Skeletal muscle tissue (tissue), 4 donors: ENCODE results near the gene TTBK2. TPM values are rescaled to one million over a fixed set of nuclear protein-coding genes. Genes with fewer than 3 reads are reported as not detected.
"Not testable (repeated sequence)": the region's sequence is repeated elsewhere in the genome, so short reads cannot be mapped to it uniquely, and the experiment has no call there.

ENCODE experiments used
- H3K27ac ChIP-seq: one replicate; pipeline ENCODE4 v1.7.0; 2013; ENCODE audit warnings: mild to moderate bottlenecking, low read depth, low read length, inconsistent platforms
- H3K27me3 ChIP-seq, 3 donors: one replicate each; pipeline ENCODE4 v1.7.0; 2013; ENCODE audit warnings: low read length in 3 of 3; ENCODE audit not compliant: control insufficient read depth in 3 of 3, insufficient read depth in 3 of 3
- H3K36me3 ChIP-seq, 3 donors: one replicate each; pipeline ENCODE4 v1.7.0; 2013; ENCODE audit warnings: low read length in 3 of 3; ENCODE audit not compliant: control insufficient read depth in 3 of 3, insufficient read depth in 3 of 3
- H3K4me1 ChIP-seq, 3 donors: one replicate each; pipeline ENCODE4 v1.7.0; 2013; ENCODE audit warnings: low read length in 3 of 3, mild to moderate bottlenecking in 3 of 3; ENCODE audit not compliant: control insufficient read depth in 3 of 3, insufficient read depth in 3 of 3
- H3K4me3 ChIP-seq, 3 donors: one replicate each; pipeline ENCODE4 v1.7.0; 2013; ENCODE audit warnings: low read length in 3 of 3
- H3K9ac ChIP-seq, 3 donors: one replicate each; pipeline ENCODE4 v1.7.0; 2013; ENCODE audit warnings: low read length in 3 of 3, mild to moderate bottlenecking in 3 of 3, moderate library complexity in 2 of 3, low read depth in 1 of 3
- H3K9me3 ChIP-seq, 3 donors: one replicate each; pipeline ENCODE4 v1.7.0; 2013; ENCODE audit warnings: low read length in 3 of 3; ENCODE audit not compliant: control insufficient read depth in 3 of 3
- total RNA-seq: library from RNA; depleted of rRNA; stranded (reverse); fragments of >200 nt; gene quantifications from one replicate; pipeline ENCODE4 v1.2.3, GENCODE V29; 2014
- donor health status: Osteomylitis.

Gene TTBK2
- total RNA-seq, result 8.4 TPM

- Histone ChIP-seq H3K9ac (peak within 1 kb of the TSS; percentile 86 to 90 (median 89)), H3K4me1 (peaks cover 12 to 17% (median 16%) of the 10 kb centered on the region in 3 donors), H3K9me3 (no peaks in the 10 kb centered on the region), H3K4me3 (peak within 1 kb of the TSS; percentile 93 to 98 (median 95)), H3K36me3 (no peaks in the 10 kb centered on the region), H3K27me3 (no peaks in the 10 kb centered on the region), H3K27ac (peak within 1 kb of the TSS; percentile 87)
Measured at GRCh38 chr15:42920519-42921341, at the start of gene TTBK2. Gene TTBK2 (minus strand): TSS chr15:42920778. CDS start chr15:42878617, 42,161 bp downstream.

GRCh38 chr15:42964476-42964875 lies 43.9 kb upstream of the TTBK2 start:
- Histone ChIP-seq H3K27me3 (no peaks in the 10 kb centered on the region), H3K9ac (no peak overlapping the region), H3K4me3 (no peak overlapping the region), H3K27ac (no peak overlapping the region), H3K4me1 (no peaks in the 10 kb centered on the region), H3K36me3 (peaks cover 30 to 52% (median 37%) of the 10 kb centered on the region in 3 donors), H3K9me3 (no peaks in the 10 kb centered on the region)

GRCh38 chr15:42955518-42955917 lies 34.9 kb upstream of the TTBK2 start:
- Histone ChIP-seq H3K9ac (no peak overlapping the region), H3K27me3 (no peaks in the 10 kb centered on the region), H3K9me3 (no peaks in the 10 kb centered on the region), H3K36me3 (peaks cover 19 to 64% (median 60%) of the 10 kb centered on the region in 3 donors), H3K4me1 (no peaks in the 10 kb centered on the region), H3K4me3 (no peak overlapping the region), H3K27ac (no peak overlapping the region)

GRCh38 chr15:42954291-42954690 lies 33.7 kb upstream of the TTBK2 start:
- no peak overlapping the region for H3K9ac ChIP-seq
- no peaks in the 10 kb centered on the region for H3K9me3 ChIP-seq
- H3K27me3 ChIP-seq, result no peaks in the 10 kb centered on the region
- H3K36me3 ChIP-seq, result peaks cover 18 to 60% (median 57%) of the 10 kb centered on the region in 3 donors
- no peak overlapping the region for H3K27ac ChIP-seq
- no peak overlapping the region for H3K4me3 ChIP-seq
- no peaks in the 10 kb centered on the region for H3K4me1 ChIP-seq

GRCh38 chr15:42948898-42949297 lies 28.3 kb upstream of the TTBK2 start:
- not testable (repeated sequence) for H3K27ac ChIP-seq, H3K4me1 ChIP-seq, H3K27me3 ChIP-seq, H3K9ac ChIP-seq, H3K9me3 ChIP-seq, H3K4me3 ChIP-seq
- peaks cover 23 to 54% (median 46%) of the 10 kb centered on the region in 3 donors for H3K36me3 ChIP-seq

GRCh38 chr15:42940527-42940926 lies 19.9 kb upstream of the TTBK2 start:
- Histone ChIP-seq H3K36me3 (peaks cover 7 to 12% (median 8%) of the 10 kb centered on the region in 3 donors), H3K27ac (no peak overlapping the region), H3K27me3 (no peaks in the 10 kb centered on the region), H3K9ac (no peak overlapping the region), H3K4me1 (no peaks in the 10 kb centered on the region), H3K4me3 (no peak overlapping the region), H3K9me3 (no peaks in the 10 kb centered on the region)

- Histone ChIP-seq H3K9ac (no peak overlapping the region), H3K4me1 (no peaks in the 10 kb centered on the region)
Measured at GRCh38 chr15:42939841-42940240, 19.3 kb upstream of the TTBK2 start.

GRCh38 chr15:42937143-42937542 lies 16.6 kb upstream of the TTBK2 start:
- no peaks in the 10 kb centered on the region for H3K27me3 ChIP-seq
- H3K9me3 ChIP-seq, result no peaks in the 10 kb centered on the region
- no peaks in the 10 kb centered on the region for H3K4me1 ChIP-seq
- H3K36me3 ChIP-seq, result no peaks in the 10 kb centered on the region
- no peak overlapping the region for H3K9ac ChIP-seq
- no peak overlapping the region for H3K27ac ChIP-seq
- H3K4me3 ChIP-seq, result no peak overlapping the region

More at GRCh38 chr15:42939841-42940240, 19.3 kb upstream of the TTBK2 start:
- Histone ChIP-seq H3K27me3 (no peaks in the 10 kb centered on the region), H3K36me3 (peaks cover 5 to 8% (median 6%) of the 10 kb centered on the region in 3 donors), H3K9me3 (no peaks in the 10 kb centered on the region), H3K27ac (no peak overlapping the region), H3K4me3 (no peak overlapping the region)

- H3K27me3 ChIP-seq, result no peaks in the 10 kb centered on the region
- H3K9me3 ChIP-seq, result no peaks in the 10 kb centered on the region
- no peak overlapping the region for H3K27ac ChIP-seq
- no peak overlapping the region for H3K4me3 ChIP-seq
- H3K4me1 ChIP-seq, result no peaks in the 10 kb centered on the region
- H3K9ac ChIP-seq, result no peak overlapping the region
- H3K36me3 ChIP-seq, result no peaks in the 10 kb centered on the region
Measured at GRCh38 chr15:42933886-42934667, 13.5 kb upstream of the TTBK2 start.
